Measurements from ENCODE around the gene RGS3.

The RGS3 gene

DNA sequence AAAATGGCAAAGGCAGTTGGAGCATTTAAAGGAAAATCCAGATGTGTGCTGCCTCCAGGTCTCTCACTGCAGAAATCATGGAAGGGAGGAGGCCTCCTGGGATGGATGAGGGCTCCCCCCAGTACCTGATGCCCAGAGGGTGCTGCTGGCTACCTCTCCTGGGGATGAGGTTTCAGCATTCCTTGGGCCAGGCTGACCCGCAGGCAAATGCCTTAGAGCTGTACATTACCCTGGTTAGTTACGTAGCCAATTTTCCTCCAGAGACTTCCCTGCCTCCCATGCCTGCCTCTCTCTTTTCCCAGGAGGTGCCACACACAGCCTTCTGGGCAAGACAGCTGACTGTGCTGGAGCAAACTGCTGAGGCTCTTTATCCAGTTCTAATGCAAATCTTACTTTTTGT, 65.3 kb downstream of the RGS3 start:
- no peak for DNase-seq

DNA sequence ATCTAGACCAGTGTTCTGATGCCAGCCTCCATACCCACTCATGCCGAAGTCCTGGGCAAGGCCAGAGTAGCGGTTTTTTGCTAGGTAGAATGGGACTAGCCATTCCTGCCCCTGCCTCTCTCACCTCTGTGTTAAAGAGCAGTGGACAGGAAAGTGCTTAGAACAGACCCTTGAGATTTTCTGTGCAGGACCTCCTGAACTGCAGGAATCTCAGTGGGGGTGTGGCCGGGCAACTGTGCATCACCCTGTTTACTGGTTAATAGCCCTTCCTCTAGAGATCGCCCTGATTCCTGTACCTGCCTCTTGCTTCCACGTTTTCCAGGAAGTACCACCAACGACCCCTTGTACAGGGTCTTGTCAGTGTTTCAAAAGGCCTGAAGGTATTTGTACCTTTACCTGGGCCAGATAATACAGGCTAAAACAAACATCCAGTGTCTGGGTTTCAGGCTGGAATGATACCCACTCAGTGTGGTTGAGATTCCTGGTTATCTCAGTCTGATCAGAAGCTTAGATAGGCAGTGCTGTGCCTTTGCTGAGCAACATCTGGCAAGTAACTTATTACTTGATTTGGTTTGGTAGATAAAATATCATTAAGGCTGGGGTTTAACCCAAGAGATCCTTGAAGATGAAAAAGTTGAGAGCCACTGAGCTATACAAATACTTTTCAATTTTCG, 65.9 kb downstream of the RGS3 start:
- no peak for DNase-seq

DNA sequence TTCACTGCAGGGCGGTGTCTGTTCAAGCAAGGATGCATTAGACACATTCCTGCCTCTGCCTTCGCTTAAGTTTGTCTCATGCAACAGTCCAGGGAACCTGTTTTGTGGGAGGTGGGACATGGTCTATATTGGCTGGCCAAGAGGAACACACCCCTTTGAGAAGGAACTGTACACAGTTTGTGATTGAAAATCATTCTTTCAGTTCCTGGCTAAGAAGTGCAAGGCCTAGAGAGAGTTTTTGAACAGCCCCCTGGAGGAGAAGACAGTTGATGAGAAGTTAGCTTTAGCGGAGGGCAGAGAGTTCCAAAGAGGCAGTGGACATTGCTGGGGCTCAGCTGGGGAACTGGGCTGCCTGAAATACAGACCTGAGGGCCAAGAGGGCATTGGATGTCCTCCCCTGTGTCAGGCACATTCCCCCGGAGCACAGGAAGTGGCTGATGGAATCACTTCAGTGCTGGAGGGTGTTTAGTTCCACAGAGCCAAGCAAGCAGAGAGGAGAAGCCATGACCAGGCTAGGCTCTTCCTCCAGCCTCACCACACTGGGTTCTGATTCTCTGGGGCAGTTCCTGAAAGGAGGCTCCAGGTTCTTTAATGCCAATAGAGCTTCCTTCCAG, 66.6 kb downstream of the RGS3 start:
- DNase-seq = no peak

DNA sequence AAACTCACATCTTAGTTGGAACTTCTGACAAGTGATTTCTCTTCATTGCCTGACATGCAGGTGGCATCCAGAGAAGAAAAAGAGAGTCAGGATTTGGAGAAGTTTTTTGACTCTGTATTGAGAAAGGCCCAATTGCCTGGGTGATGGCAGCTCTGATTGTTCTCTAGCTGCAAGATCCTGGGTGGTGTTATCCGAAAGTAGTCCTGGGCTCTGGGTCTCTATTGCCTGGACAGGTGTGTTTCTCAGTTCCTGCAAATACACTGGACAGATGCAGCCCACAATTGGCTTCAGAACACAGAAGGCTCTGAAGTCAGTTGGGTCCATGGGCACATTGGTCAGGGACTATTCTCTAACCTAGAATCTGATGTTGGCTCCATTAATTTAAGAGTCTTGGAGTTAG, 67.4 kb downstream of the RGS3 start:
- no peak for DNase-seq

DNA sequence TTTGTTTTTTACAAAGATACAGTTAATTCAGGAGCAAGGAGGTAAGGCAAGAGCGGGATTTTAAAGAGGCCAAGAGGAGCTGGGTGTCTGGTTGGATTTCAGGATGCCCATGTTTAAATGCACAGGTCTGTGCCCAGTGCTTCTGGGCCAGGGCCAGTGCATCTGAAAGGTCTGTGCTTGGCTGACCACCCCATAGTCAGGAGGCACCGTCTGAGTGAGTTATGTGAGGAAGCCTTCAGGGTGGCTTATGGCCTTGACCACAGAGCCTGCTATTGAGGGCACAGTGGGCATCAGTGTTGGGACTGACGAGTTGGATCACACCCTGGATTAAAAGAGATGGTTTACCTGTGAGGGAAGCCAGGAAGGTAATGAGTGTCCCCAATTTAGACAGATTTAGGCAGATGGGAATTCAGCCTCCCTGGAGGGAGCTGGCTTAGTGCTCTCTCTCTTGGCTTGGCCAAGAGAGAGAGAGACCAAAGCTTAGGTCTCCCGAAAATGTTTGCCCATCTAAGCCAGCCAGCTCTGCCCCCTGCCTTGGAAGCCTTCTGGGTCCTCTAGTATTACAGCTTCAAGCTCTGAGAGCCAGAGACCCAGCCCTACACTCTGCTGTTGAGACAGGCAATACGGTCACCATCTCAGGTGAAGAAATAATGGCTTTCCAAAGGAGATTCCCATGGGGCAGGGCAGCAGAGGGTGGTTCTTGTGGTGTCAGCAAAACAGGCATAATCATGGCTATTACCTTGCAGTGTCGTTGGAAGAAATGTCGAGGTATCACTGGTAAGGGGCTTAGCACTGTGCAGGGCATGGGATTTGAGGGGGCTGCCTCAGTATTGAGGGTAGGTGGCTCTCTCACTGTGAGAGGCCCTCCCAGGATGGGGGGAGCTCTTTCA, 68.6 kb downstream of the RGS3 start:
- DNase-seq = no peak

DNA sequence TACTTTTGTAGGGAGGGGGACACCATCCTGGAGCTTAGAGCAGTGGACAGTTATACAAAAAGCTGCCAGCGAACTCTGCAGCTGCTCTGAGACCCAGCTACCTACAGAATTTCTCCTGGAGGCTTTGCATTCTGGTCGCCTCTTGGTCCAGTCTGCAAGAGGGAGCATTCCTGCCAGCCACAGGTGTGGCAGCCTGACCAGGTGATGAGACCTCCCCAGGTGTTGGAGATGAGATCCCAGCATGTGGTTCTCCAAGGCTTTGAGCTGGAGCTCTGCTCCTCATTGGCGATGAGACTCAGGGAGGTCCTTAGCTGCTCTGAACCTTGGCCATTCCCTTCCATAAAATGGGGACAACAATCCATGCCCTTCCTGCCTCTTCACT, 69.3 kb downstream of the RGS3 start:
- DNase-seq = no peak

DNA sequence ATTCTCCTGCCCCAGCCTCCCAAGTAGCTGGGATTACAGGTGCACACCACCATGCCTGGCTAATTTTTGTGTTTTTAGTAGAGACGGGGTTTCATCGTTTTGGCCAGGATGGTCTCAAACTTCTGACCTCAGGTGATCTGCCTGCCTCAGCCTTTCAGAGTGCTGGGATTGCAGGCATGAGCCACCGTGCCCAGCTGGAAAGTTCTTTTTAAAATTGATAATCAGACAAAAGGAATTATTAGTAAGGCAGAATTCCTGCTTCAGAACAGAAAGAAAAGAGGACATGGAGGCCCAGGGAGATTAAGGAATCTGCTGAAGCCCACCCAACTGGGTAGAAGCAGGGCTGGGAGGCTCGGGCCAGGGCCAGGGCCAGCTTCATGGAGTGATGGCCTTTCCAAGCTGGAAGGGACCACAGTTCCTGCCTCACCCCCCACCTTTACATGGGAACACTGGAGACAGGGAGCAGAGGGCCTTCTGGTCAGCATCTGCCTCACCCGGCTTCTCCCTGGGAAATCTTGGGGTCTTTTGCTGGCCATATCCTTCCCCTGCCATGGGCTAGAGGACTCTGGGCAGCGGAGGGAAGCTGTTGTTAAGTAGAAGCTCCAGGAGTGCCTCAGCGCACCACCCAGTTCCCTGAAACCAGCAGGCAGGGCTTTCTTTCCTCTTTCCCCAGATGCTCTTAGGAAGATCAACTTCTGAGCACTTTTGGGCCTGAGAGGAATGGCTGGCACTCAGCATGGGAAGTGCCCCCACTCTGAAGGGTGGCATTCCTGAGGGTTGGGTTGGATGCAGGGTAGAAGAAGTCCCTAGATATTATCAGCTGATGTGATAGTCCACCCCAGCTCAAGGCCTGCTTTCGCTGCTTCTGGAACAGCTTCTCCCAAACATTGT, 70.1 kb downstream of the RGS3 start:
- no peak for DNase-seq

DNA sequence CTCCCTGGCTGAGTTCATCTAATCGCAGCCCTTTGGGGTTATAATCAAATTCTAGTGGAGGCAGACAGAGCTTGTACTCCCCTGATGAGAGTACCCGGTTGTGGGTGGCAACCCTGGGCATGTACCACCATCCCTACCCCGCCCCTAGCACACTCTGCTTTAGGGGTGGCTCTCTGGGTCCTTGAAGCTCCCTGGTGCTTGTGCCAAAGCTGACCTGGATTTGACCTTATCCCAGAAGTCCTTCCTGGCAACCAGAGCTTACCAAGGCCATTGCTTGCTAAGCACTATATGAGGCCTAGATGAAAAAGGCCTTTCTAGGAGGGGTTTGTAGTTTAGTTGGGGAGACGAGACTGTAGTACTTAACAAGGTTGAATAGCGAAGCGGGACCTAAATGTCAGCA, 72.2 kb downstream of the RGS3 start:
- DNase-seq = no peak

DNA sequence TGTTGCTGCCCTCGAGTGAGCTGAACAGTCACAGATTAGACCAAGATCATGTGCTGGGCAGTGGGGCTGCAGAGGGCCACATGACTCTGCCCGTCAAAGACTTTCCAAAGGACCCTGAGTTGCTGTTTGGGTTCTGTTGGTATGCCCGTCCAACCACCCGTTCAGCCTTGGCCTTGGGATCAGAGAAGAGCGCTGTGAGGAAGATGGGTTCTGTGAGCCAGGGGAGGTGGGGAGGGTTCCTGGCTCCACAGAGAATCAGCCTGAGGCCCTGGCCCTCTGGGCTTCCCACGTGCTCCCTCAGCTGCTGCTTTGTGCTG, 72.6 kb downstream of the RGS3 start:
- peak in 1 of 56 donors; percentile 34 for DNase-seq

DNA sequence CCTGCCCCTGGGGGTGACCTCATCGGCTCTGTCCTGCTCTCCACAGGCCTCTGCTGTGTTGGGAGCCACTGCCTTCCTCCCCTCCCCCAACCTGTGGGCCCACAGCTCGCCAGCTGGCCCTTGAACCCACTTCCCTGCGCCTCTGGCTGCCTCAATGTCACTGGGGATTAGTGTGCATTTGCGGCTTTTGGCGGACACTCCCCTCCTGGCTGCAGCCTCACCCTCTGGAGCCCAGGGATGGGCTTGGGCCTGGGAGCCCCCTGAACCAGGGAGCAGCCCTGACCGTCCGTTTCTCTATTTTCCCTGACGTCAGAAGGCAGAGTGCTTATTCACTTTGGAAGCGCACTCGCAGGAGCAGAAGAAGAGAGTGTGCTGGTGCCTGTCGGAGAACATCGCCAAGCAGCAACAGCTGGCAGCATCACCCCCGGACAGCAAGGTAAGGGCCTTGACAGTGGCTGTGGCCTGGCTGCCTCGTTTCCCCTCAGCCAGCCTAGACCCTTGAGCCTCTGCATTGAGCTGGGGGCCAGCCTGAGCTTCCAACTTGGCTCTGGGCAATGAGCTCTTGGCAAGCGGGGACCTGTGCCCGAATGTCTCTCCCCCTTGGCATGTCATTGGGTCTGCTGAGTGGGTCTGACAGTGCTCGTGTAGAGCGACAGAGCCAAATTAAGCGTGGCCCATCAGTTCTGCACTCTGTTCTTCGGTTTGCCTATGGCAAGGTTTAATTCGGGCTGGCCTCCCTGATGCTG, 73.1 kb downstream of the RGS3 start:
- peak in 55 of 56 donors; percentile 42 to 97 (median 88) for DNase-seq

DNA sequence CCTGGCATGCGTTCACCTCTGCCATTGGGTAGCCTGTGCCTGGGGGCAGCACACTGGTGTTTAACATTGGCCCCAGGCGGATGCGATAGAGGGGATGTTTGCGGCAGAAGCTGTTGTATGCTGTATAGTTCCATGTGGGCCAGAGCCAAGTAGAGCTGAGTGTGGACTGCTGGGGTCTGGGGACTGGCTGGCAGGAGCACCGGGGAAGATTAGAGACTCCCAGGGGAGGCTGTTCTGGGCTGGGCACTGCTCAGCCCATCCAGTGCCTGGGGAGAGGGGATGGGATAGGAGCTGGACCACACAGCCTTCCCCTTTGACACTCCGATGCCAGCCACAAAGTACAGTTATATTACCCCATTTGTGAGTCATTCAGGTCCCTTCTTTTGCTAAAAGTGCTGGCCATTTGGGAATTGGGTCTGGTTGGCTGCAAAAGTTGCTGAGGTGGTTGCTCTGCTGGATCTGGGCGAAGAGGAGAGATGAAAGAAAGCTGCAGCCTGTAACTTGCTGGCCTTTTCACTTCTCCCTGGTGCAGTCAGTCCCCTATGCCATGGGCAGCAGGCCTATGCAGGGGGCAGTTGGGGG, 73.8 kb downstream of the RGS3 start:
- DNase-seq = peak in 9 of 56 donors; percentile 27 to 65 (median 49)

DNA sequence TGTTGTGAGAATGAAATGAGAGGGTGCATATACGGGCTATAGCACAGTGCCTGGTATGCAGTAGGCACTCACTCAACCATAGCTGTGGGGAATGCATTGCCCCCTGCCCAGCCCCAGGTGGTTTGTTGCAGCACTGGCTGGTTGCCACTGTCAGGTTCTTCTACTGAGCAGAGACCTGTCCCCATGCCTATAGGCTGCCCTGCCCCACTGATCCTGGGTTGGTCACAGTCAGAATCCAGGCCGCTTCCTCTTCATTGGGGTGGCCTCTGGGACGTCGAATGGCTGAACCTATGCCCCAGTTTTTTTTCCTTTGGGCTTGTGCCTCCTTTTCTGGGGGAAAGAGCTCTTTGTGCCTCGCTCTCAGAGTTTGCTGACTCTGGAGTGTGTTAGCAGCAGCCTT, 74.6 kb downstream of the RGS3 start:
- DNase-seq = no peak

DNA sequence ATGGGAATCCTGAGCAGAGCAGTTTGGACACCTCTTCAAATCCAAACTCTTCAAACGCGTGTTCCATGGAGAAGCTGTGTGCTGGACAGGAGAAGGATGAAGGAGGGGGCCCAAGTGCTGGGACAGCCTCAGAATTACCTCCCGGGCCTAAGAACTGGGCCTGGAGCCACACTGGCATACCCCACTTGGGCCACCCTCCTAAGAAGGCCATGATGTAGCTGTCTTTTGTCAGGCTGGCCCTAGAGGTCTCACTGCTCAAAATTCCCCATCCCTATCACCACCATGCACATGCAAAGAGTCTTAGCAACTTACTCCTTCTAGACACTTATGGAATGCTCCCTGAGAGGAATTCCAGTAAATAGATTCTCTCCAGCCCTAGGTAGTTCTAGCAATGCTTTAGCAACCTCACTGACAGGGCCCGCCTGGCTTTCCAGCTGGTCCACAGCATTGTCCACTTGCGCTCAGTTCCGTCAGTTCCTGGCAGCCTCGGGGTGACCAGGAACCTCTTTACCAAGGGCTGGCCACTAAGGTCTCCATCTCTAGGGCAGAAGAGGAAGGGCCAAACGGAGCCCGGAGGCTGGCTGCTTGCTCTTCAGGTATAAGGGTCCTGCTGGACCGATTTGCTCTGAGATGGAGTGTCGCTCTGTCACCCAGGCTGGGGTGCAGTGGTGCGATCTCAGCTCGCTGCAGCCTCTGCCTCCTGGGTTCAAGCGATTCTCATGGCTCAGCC, 75.3 kb downstream of the RGS3 start:
- peak in 1 of 56 donors; percentile 15 for DNase-seq

DNA sequence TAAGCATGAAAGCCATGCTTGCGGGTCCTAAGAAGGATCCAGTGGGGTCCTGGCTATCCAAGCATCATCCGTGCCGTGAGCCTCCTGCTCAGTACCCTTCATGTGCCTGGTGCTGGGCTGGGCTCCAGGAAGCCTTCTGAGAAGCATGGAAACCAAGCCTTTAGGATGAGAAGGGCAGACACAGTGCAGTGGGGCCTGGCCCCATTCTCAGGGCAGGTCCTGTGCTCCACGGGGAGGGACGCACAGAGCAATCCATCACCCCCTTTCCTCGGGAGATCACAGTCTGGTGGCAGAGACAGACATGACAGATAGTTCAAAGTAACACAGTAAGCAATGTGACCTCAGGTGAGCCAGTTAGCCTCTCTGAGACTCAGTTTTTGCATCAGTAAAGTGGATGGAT, 76.9 kb downstream of the RGS3 start:
- DNase-seq = no peak

DNA sequence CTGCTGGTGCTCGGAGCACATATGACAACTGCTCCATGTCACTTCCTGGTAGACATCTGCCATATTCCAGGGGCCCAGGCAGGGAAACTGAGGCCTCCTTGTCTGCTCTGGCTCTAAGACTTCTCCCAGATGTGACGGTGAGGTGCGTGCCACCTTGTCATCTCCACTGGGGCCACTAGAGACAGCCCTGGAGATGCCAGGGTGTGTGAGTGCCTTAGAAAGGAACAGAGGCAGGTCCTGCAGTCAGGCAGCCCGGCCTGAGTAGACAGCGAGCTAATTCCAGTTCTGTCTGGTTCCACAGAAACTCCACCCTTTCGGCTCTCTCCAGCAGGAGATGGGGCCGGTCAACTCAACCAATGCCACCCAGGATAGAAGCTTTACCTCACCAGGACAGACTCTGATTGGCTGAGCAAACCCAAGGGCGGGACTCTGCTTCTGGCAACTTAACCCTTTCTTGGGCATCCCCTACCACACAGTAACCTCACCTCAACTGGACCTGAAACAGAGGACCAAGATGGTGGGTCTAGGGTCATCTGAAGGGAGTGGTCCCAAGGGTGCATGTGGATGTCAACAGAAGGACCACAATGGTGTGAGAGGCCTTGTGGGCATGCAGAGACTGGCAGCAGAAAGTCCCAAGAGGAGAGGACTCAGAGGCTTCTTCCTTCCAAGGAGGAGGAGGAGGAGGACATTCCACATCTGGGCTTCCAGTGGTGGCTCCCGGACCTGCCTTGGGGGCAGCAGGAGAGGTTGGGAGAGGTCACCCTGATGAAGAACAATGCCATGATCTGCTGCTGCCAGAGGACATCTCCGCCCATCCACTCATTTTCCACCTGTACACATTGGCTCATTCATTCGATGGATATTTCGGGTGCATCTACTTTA, 77.7 kb downstream of the RGS3 start:
- peak in 32 of 56 donors; percentile 20 to 77 (median 46) for DNase-seq

DNA sequence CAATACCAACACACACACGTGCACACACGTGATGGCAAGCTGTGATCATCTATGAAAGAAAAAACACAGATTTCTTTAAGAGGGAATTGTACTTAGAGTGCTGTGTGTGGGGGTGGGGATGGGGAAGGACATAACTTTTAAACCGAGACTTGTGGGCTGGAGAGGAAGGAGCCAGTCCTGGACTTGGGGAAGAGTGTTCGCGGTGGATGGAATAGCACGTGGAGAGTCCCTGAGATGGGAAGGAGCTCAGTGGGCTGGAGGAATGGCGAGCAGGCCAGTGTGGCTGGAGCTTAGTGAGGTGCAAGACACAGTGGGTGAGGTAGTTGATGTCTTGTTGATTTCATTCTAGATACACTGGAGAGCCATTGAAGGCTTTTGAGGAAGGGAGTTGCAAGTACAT, 78.5 kb downstream of the RGS3 start:
- DNase-seq = no peak

DNA sequence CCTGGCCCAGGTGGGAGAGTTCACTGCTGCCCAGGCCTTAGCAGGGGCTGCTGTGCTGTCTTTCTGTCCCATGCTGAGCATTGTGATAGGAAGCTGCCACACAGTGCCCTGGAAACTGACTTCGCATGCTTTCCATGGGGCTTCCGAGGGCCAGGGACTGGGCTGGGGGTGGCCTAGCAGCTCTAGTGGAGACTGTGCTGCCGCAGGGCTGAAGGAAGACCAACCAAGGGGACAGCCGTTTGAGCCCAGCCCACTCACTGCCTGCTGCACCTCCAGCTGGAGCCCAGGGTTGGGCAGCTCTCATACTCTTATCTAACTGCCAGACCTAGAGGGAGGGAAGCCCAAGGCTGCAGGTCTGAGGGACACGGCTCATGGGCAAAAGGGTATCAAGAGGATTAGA, 79.2 kb downstream of the RGS3 start:
- no peak for DNase-seq

DNA sequence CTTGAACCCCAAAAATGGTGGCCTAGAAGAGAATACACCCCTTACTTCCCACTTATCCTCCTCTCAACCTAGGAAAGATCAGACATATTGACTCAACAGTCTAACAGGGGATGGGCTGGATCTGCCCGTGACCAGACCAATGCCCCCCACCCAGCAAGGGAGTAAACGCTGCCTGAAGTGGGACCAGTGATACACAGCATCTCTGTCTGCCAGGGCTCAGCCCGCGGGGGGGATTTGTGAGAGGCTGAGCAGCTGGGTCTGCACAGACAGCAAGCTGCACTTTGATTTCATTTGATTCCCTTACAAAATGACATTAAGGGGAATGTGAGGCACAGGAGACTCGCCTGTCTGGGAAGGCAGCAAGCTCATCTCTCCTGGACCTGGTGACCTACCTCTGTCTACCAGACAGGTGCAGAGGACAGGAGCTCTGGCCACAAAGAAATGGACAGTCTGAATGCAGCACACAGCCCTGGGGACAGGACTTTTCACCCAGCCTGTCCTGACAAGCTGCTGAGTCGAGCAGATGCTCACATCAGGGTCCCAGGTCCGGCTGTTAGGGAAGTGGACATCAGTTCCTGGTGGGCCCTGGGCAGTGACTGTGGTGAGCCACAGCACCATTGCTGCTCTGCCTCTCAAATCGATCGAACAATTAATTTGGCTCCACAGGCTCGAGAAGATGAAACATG, 79.9 kb downstream of the RGS3 start:
- DNase-seq = peak in 5 of 56 donors; percentile 25 to 34 (median 27)

Measured in amygdala (tissue), 56 donors.